ENCODE measurements around the gene ERICH6B. TPM values are rescaled to one million over a fixed set of nuclear protein-coding genes. Genes with fewer than 3 reads are reported as not detected.

Gene ERICH6B
- total RNA-seq, 1 experiment from 2014 or later, result not detected

DNA sequence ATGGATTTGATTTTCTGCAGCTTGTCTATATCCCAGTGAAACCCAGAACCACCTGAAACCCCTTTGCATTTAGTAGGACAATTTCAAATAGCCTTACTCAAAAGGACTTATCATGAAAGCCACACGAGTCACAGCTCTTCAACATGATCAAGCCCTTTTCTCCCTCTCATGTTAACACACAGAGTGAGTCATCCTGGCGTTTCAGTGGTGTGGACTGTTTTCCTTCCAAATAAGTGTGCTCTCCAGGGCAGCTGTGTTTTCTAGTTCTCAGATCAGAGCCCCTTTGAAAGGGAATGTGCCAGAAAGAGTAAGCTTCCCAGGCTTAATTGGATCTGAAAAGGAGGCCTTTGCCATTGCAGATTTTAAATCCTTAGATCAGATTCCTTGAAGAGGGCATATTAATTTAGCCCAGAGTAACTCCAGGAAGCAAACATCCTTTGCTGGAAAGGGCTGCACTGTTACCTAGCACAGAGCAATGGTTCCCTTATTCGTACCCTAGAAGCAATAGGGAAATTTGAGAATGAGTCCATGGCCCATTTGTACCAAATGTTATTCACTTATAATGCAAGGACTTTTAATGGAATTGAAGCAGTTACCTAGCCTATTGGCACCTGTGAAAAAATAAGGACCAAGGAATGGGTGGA lies 51.3 kb downstream of the ERICH6B start:
- in situ Hi-C loops (cut with HindIII; ENCODE audit: low pct_unique_long_range_greater_than_20kb, low sequenced_read_pairs), result no loop called here
- no peak for DNase-seq (ENCODE audit: low read depth, low spot score)

- in situ Hi-C loops (cut with HindIII; ENCODE audit: low pct_unique_long_range_greater_than_20kb, low sequenced_read_pairs), result no loop called here
These were observed 60.9 kb downstream of the ERICH6B start for GRCh38 chr13:45554604-45555109.

GRCh38 chr13:45548281-45548680 lies 67.3 kb downstream of the ERICH6B start:
- in situ Hi-C loops (cut with HindIII; ENCODE audit: low pct_unique_long_range_greater_than_20kb, low sequenced_read_pairs), result no loop called here
- DNase-seq (ENCODE audit: low read depth, low spot score), result peak; percentile 23

More at GRCh38 chr13:45554604-45555109, 60.9 kb downstream of the ERICH6B start:
- no peak for DNase-seq (ENCODE audit: low read depth, low spot score)

DNA sequence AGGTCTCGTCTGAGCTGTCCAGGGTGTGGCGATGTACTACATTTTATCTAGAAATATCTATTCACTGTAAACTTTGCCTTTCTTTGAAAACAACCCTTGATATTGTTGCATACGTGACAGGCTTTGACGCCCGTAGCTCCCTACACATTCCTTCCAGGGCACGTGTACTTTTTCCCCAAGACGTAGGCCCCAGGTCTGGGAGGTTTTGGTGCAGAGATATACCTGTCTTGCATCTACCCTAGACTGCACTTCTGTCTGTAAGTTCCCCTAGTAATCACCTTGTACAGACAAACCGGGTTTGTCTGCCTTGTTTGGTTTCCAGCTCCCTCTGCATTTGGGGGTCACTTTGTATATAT lies 69.2 kb downstream of the ERICH6B start:
- in situ Hi-C loops (cut with HindIII; ENCODE audit: low pct_unique_long_range_greater_than_20kb, low sequenced_read_pairs), result no loop called here
- no peak for DNase-seq (ENCODE audit: low read depth, low spot score)

- peak; percentile 59 for DNase-seq (ENCODE audit: low read depth, low spot score)
- in situ Hi-C loops (cut with HindIII; ENCODE audit: low pct_unique_long_range_greater_than_20kb, low sequenced_read_pairs), result no loop called here
These were observed 69.7 kb downstream of the ERICH6B start for GRCh38 chr13:45545686-45546409.

DNA sequence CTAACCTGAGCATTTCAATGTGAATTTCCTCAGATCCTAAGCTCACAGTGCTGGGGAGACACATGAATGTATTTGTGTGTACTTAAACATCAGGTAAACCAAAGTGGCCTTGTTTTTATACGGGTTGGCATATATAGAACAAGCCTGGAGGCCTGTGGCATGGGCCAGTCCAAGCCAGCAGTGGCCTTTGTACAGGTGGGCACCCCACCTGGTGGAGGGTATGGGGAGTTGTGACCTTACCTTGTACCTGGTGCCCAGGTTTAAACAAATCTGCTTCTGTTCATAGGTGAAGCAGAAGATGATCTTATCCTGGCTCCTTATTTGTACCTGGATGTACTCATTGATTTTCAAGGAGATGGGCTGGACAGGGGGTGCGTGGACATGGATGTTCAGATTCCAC lies 71.0 kb downstream of the ERICH6B start:
- no peak for DNase-seq (ENCODE audit: low read depth, low spot score)

GRCh38 chr13:45542878-45543277 lies 72.7 kb downstream of the ERICH6B start:
- DNase-seq (ENCODE audit: low read depth, low spot score), result no peak
- in situ Hi-C loops (cut with HindIII; ENCODE audit: low pct_unique_long_range_greater_than_20kb, low sequenced_read_pairs), result no loop called here

More for the DNA sequence above, 71.0 kb downstream of the ERICH6B start:
- in situ Hi-C loops (cut with HindIII; ENCODE audit: low pct_unique_long_range_greater_than_20kb, low sequenced_read_pairs), result no loop called here

GRCh38 chr13:45542391-45542790 lies 73.1 kb downstream of the ERICH6B start:
- in situ Hi-C loops (cut with HindIII; ENCODE audit: low pct_unique_long_range_greater_than_20kb, low sequenced_read_pairs), result no loop called here
- no peak for DNase-seq (ENCODE audit: low read depth, low spot score)

DNA sequence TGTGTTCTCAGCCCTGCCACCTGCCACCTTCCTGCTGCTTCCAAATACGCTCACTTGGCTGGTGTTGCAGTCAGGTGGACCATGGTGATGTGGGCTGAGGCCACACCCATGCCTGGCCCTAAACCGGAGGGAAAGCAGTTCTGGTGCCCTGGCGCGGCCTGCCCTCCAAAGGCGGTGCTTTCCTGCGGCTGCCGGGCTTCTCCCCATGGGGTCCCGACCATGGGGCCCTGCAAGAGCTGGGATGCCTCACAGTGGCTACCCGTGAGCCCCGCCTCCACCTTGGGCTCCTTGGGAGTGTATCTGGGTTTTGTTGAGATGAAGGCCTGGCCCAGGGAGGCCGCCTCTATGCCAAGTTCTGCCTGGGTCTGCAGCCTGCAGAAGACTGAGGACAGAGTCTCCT lies 73.7 kb downstream of the ERICH6B start:
- DNase-seq (ENCODE audit: low read depth, low spot score), result no peak
- in situ Hi-C loops (cut with HindIII; ENCODE audit: low pct_unique_long_range_greater_than_20kb, low sequenced_read_pairs), result no loop called here

- in situ Hi-C loops (cut with HindIII; ENCODE audit: low pct_unique_long_range_greater_than_20kb, low sequenced_read_pairs), result no loop called here
- DNase-seq (ENCODE audit: low read depth, low spot score), result no peak
These were observed 74.7 kb downstream of the ERICH6B start for GRCh38 chr13:45540864-45541263.

DNA sequence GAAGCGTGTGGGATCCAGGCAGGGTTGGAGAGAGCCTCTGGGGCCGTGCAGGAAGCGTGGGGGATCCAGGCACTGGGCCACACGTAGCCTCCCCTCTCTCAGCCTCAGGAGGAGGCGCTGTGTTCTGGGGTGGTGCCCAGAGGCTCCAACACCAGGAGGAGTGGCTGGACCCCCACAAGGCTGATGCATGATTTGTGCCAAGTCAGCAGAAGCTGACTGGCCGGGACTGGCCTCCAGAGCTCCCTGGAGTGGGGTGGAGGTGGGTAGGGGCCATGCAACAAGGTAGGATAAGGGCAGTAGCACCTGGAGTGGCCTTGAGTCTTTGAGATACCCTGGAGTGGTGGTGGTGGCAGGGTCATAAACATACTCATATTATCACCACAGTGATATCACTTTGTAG lies 75.3 kb downstream of the ERICH6B start:
- in situ Hi-C loops (cut with HindIII; ENCODE audit: low pct_unique_long_range_greater_than_20kb, low sequenced_read_pairs), result no loop called here

GRCh38 chr13:45538382-45538781 lies 77.2 kb downstream of the ERICH6B start:
- in situ Hi-C loops (cut with HindIII; ENCODE audit: low pct_unique_long_range_greater_than_20kb, low sequenced_read_pairs), result no loop called here
- DNase-seq (ENCODE audit: low read depth, low spot score), result no peak

More for the DNA sequence above, 75.3 kb downstream of the ERICH6B start:
- no peak for DNase-seq (ENCODE audit: low read depth, low spot score)

DNA sequence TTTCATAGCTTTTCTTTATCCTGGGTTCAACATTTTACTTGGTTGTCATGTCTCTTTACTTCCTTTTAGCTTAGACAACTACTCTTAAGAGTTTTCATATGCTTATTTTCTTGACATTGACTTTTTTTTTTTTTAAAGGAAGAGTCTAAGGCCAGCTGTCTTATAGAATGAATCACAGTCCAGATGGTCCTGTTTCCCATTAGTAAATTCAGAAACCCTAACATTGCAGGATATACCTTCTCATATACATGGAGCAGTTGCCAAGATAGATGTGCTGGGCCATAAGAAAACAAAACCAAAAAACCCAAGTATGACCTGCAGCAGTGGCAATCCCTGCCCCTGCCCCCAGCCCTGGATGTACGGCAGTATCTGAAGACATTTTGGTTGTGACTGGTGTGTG lies 78.0 kb downstream of the ERICH6B start:
- in situ Hi-C loops (cut with HindIII; ENCODE audit: low pct_unique_long_range_greater_than_20kb, low sequenced_read_pairs), result no loop called here

DNA sequence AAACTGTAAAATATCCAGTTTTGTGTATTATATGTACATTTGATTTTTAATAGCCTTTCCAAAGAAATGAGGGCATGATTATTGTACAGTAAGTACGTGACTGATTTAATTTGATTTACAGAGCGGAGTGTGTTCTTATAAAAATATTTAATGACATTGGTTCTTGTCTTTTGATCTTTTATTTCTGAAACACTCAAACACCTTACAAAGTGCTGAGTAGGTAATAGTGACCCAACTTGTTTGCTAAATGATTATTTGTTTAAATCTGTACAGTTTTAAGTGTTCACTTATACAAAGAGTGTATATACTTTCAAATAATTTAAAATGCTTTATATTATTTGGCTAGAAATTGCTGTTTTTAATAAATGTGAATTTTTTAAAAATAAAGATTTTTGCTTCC lies 79.3 kb downstream of the ERICH6B start:
- in situ Hi-C loops (cut with HindIII; ENCODE audit: low pct_unique_long_range_greater_than_20kb, low sequenced_read_pairs), result no loop called here
- DNase-seq (ENCODE audit: low read depth, low spot score), result no peak

More for the DNA sequence above, 78.0 kb downstream of the ERICH6B start:
- DNase-seq (ENCODE audit: low read depth, low spot score), result no peak

GRCh38 chr13:45534604-45535003 lies 80.9 kb downstream of the ERICH6B start:
- in situ Hi-C loops (cut with HindIII; ENCODE audit: low pct_unique_long_range_greater_than_20kb, low sequenced_read_pairs), result no loop called here
- no peak for DNase-seq (ENCODE audit: low read depth, low spot score)

- in situ Hi-C loops (cut with HindIII; ENCODE audit: low pct_unique_long_range_greater_than_20kb, low sequenced_read_pairs), result no loop called here
- DNase-seq (ENCODE audit: low read depth, low spot score), result no peak
These were observed 85.8 kb downstream of the ERICH6B start for GRCh38 chr13:45529758-45530157.

- in situ Hi-C loops (cut with HindIII; ENCODE audit: low pct_unique_long_range_greater_than_20kb, low sequenced_read_pairs), result no loop called here
- no peak for DNase-seq (ENCODE audit: low read depth, low spot score)
These were observed 87.7 kb downstream of the ERICH6B start for GRCh38 chr13:45527699-45528462.

GRCh38 chr13:45522571-45522970 lies 93.0 kb downstream of the ERICH6B start:
- DNase-seq (ENCODE audit: low read depth, low spot score), result peak; percentile 20
- in situ Hi-C loops (cut with HindIII; ENCODE audit: low pct_unique_long_range_greater_than_20kb, low sequenced_read_pairs), result no loop called here

Measured in SK-MEL-5 (cell line).